HG03025 (cell line): ENCODE measurements around the gene BTBD17.

ENCODE experiments used
- ATAC-seq: cut with Tn5 transposase; IDR thresholded peaks from one replicate; pipeline ENCODE4 v1.9.1; 2021; ENCODE audit warnings: mild to moderate bottlenecking, moderate library complexity; ENCODE audit not compliant: unreplicated experiment, low FRiP score

Gene BTBD17

GRCh38 chr17:74360899-74361229 is 804 bp downstream of the BTBD17 start:
- ATAC-seq: no peak

- ATAC-seq: no peak
These were observed 1.8 kb downstream of the BTBD17 start for GRCh38 chr17:74359916-74360315.

DNA sequence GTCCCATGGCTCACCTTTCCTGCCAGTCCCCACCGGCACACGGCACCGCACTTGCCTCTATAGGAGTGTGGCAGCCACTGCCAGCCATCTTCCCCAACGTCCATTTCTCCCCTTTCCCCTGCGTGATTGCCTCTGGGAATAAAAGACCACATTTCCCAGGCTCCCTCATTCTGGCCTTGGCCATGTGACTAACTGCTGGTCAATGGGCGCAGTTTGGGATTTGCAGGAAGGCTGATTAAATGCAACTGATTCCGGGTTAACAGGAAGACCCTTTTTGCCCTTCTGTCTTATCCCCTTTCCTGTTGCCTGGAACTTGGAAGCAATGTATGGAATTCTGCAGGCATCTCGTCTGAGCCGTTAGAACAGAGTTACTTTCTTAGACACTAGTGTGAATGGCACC is 3.0 kb downstream of the BTBD17 start:
- ATAC-seq: no peak

DNA sequence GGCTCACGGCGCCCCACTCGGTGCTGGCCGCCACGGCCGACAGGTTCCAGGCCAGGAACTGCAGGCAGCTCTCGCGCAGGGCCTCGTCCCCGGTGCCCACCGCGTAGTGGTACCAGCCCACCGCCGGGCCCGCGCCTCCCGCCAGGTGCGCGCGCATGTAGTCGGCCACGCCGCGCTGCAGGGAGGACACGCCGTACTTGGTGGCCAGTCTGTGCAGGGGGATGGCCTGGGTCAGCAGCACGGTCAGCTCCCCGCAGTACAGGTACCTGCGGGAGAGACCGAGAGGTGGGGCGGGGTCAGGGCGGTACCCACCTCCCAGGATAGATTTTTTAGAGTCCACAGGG is 4.2 kb downstream of the BTBD17 start:
- ATAC-seq: no peak

- no peak for ATAC-seq
These were observed 4.8 kb downstream of the BTBD17 start for GRCh38 chr17:74356646-74357465.

- no peak for ATAC-seq
These were observed 6.6 kb downstream of the BTBD17 start for GRCh38 chr17:74355065-74355464.

DNA sequence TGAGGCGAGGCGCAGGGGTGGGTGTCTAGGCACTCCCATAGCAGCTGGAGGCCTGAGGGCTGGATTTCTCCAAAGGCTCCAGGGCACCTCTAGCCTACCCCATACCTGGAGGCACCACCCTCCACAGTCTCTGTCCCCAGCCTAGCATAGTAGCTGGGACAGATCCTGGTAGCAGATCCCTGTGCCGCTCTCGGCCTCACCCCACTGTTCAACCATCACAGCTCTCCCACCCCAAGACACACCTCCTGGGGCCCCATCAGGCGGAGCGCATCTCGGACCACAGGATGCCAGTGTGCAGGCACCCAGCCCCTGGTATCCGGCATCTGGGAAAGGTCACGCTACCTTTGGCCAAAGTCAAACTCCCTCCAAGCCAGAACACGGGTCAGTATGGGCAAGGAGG is 7.1 kb downstream of the BTBD17 start:
- no peak for ATAC-seq

- ATAC-seq: no peak
These were observed 7.5 kb downstream of the BTBD17 start for GRCh38 chr17:74354123-74354522.

GRCh38 chr17:74353446-74354060 is 8.1 kb downstream of the BTBD17 start:
- ATAC-seq: no peak

DNA sequence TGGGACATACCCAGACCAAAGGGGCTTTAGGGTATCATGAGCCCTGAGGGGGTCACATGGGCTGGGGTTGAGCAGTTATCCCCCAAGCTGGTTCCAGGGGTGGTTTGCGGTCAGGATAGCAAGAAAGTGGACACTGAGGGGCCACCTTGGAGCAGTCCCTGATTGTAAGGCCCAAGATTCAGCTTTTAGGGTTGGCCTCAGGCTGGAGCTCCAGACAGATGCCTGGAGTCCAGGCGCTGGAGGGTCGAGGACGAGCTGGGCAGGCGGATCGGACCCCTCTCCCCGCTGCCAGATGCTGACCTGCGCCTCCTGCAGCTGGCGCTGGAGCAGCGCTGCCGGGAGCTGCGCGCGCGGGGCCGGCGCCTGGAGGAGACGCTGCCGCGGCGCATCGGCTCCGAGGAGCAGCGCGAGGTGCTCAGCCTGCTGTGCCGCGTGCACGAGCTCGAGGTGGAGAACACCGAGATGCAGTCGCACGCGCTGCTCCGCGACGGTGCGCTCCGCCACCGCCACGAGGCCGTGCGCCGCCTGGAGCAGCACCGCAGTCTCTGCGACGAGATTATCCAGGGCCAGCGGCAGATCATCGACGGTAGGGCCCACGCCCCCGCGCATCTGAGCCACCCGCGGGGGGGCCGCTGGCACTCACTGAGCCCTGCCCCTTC is 10.0 kb downstream of the BTBD17 start:
- ATAC-seq: no peak

DNA sequence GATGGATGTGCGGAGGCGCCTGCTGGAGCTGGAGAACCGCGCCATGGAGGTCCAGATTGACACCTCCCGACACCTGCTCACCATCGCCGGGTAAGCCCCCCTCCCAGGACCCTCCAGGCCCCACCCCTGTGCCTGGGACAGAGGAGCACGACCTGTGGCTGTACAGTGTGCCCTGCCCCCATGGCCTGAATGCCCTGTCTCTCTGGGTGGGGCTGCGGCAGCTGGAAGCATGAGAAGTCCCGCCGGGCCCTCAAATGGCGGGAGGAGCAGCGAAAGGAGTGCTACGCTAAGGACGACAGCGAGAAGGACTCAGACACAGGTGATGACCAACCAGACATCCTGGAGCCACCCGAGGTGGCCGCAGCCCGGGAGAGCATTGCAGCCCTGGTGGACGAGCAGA is 11.2 kb downstream of the BTBD17 start:
- no peak for ATAC-seq

DNA sequence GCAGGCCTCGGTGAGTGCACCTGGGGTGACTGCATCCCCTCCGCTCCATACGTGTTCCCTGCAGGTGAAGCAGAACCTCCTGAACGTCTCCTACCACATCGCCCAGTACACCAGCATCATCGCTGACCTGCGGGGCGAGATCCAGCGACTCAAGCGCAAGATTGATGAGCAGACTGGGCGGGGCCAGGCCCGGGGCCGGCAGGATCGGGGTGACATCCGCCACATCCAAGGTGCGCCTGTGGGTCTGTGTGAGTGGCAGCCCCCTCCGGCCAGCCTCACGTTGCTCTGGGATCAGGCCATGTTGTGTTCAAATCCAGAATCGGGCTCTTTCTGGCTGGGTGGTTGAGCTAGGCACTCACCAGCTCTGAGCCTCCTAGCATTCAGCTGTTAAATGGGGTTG is 12.5 kb downstream of the BTBD17 start:
- no peak for ATAC-seq

GRCh38 chr17:74347646-74348045 is 14.0 kb downstream of the BTBD17 start:
- no peak for ATAC-seq

DNA sequence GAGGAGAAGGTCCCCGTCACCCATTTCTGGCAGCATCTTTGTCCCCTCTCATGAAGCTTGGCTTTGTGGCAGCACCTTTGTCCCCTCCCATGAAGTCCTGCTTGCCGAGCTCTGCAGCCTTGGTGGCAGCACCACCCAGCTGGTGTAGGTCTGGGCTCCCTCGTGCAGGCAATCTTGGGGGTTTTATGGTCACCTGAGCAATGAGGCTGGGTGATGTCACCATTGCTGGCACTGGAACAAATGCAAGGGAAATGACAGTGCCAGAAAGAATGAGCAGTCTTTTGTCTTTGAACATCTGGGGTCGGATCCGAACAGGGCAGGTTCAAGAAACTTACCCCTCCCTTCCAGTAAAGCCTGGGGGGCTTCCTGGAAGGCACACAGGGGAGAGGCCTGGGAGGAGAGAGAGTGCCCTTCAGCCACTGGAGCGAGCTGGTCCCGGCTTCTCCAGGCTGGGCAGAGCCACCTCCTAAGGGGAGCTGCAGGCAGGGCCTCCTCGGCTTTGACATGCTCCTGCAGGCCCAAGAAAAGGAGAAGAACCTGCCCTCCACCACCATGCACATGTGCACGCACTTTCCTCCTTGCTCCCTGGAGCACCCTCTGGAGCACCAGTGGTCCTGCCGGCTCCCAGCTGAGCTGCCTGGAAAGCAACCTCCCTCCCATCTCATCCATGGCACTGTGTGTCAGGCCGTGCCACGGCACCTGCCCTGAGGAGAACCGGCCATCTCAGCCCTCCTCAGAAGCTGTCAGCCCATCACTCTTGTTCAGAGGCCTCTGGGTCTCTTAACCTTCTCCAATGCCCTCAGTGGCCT is 16.0 kb downstream of the BTBD17 start:
- no peak for ATAC-seq

GRCh38 chr17:74344658-74345057 is 17.0 kb downstream of the BTBD17 start:
- no peak for ATAC-seq

DNA sequence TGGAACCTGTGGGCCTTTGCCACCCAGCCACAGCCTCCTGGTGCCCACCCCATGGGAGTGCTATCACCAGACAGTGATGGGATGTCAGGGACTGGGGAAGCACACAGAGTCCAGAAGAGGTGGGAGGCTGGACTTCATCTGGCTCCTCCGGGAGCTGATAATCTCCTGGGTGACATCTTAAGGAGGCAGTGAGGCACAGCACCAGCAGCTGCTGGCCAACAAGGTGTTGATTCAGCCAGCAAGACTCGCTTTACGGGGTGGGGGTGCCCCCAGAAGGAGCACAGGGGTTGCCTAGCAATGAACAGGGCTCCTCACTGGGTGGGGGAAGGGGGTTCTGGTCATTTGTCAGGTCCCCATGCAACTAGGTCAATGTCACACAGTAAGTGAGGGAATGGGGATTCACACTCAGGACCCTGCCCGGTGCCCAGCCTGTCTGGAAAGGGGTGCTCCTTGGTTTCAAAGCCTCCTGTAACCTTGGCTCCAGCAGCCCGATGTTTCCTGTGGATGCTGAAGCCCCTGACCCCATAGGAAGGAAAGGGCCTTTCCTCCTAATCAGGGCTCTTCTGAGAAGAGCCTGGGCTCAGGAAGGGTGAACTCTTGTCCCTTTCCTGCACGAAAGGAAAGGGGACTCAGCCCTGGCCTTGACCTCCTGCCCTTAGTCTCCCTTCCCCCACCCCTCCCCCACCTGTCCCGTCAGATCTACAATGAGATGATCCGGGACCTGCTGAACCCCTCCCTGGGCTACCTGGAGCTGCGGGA is 18.0 kb downstream of the BTBD17 start:
- ATAC-seq: no peak

- no peak for ATAC-seq
These were observed 18.5 kb downstream of the BTBD17 start for GRCh38 chr17:74343121-74343520.

GRCh38 chr17:74342224-74342623 is 19.4 kb downstream of the BTBD17 start:
- no peak for ATAC-seq

GRCh38 chr17:74340470-74341023 is 21.1 kb downstream of the BTBD17 start:
- ATAC-seq: no peak

- no peak for ATAC-seq
These were observed 22.0 kb downstream of the BTBD17 start for GRCh38 chr17:74339537-74340195.
